ENCODE measurements around the gene C5AR2.

Gene C5AR2

DNA sequence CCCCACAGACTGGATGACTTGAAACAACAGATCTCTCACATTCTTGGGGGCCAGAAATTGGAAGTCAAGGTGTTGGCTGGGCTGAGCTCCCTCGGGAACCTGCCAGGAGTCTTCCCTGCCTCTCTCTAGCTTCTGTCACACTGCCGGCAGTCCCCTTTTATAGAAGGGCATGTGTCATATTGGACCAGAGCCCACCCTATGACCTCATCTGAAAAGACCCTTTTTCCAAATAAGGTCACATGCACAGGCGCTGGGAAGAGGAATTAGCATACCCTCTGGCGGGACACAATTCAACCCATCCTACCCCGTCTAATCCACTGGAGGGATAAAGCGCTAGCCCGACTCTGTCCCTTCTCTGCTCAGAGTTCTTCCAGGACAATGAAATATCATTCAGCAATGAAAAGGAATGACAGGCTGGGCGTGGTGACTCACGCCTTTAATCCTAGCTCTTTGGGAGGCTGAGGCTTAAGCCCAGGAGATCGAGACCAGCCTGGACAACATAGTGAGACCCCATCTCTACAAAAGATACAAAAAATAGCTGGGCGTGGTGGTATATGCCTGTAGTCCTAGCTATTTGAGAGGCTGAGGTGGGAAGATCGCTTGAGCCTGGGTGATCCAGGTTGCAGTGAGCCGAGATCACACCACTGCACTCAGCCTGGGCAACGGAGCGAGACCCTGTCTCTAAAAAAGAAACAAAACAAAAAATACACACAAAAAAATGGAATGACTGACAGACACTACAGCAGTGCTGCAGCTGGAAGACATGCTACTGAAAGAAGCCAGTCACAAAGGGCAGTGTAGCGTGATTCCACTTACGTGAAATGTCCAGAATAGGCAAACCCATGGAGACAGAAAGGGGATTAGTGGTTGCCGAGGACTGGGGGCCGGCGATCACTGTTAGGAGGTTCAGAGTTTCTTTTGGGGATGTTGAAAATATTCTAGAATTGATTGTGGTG is 58.8 kb downstream of the C5AR2 start:
- DNase-seq, result no peak

DNA sequence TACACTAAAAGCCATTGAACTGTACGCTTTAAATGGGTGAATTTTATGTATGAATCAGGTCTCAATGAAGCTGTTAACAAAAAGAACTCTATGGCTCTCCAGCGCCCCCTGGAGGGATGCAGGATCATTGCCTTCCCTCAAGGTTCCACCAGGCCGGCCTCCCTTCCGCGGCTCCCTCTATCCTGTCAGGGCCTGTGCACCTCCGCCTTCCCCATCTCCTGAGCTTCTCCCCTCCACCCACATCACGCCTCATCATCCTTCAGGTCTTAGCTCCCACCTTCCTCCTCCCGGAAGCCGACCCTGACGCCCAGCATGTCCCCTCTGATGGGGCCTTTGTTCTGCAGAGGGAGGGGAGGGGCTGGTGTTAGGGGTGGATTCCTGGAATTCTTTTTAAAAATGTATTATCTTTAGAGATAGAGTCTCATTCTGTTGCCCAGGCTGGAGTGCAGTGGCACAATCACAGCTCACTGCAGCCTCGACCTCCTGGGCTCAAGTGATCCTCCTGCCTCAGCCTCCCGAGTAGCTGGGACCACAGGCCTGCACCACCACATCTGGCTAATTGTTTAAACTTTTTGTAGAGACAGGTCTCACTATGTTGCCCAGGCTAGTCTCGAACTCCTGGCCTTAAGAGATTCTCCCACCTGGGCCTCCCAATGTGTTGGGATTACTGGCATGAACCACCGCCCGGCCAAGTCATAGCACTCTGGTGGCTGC is 59.7 kb downstream of the C5AR2 start:
- peak; percentile 89 to 92 for DNase-seq
